ENCODE results near the gene ADGRB2. TPM values are rescaled to one million over a fixed set of nuclear protein-coding genes. Genes with fewer than 3 reads are reported as not detected.

Gene ADGRB2
- total RNA-seq, 4 donors from 2014 or later = 0.82 to 5.1 (median 3.9) TPM

- TF ChIP-seq CTCF (IDR thresholded peaks at IDR 0.05; ENCODE audit: low read depth) = no peak
Measured at GRCh38 chr1:31773861-31774260, 9.7 kb upstream of the ADGRB2 start.

DNA sequence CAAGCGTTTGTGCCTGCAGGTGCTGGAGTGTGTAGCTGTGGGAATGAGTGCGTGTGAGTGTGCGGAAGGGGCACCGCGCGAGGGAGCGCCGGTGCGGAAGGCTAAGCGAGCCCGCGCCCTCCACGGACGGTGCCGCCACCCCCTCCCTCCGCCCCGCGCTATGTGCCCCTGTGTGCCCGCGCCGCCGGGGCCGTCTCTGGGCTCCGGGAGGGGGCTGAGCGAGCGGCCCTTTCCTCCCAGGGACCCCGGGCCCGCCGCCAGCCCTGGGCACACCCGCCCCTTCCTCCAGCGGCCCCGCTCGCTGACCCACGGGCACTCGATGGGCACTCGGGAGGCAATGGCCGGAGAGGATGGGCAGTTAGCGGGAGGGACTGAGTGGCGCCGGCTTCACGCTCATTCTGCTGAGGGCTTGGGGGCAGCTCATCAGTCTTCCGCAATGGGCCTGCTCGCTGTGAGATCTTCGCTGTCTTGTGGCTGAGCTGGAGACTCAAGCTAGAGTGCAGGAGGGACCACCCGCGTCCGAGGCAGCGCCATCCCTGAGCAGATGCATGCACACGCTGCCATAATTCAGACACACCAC, 8.6 kb upstream of the ADGRB2 start:
- no peak for TF ChIP-seq CTCF (IDR thresholded peaks at IDR 0.05; ENCODE audit: low read depth)

- TF ChIP-seq CTCF (IDR thresholded peaks at IDR 0.05; ENCODE audit: low read depth) = no peak
Measured at GRCh38 chr1:31771891-31772668, 7.9 kb upstream of the ADGRB2 start.

GRCh38 chr1:31769720-31770390, 5.7 kb upstream of the ADGRB2 start:
- TF ChIP-seq CTCF (IDR thresholded peaks at IDR 0.05; ENCODE audit: low read depth) = no peak

DNA sequence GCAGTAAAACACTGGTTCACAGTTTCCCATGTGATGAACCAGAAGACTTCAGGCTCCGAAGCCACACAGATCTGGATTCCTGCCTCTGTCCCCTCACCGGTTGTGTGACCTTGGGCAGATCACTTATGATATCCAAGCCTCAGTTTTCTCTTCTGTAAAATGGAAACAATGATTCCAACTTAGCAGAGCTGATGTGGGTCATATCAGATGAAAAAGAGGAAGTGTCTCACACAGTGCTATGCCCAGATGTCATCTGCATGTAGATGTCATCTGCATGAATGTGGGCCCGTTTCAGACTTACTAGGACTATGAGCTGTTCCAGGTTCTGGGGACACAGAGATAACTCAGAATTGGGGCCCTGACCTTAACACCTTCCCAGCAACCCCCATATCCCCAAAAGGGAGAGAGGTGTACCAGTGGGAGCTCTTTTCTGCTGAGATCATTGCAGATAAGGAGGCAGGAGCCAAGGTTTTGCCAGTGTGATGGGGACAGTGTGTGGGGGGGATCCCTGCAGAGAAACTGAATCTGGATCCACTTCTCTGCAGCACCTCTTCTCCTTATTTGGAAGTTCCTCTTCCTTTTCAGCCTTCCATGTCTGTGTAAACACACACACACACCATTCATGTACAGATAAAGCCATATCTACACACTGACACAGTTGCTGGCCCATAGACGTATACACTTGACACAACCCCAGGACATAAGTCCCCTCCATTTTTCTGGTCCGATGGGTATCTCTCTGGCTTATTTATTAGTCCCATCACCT, 5.0 kb upstream of the ADGRB2 start:
- TF ChIP-seq CTCF (IDR thresholded peaks at IDR 0.05; ENCODE audit: low read depth) = no peak

DNA sequence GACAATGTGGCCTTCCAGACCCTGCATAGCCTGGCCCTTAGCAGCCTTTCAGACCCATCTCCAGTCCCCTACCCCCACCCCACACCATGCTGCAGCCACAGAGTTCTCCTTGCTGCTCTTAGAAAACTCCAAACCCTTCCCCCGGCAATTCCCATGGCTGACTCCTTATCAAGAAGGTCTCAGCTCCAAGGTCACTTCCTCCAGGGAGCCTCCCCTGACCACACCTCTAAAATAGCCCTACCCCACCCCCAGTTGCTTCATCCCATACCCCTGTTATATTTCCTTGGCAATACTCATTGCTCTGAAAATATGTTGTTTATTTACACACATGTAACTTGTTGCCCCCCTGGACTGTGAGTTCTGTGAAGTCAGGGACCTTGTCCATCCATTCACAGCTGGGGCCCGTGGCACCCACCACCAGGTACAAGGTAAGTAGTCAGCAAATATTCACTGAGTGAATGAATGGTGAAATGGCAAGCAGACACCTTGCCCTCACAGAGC, 4.3 kb upstream of the ADGRB2 start:
- no peak for TF ChIP-seq CTCF (IDR thresholded peaks at IDR 0.05; ENCODE audit: low read depth)
